Natural killer cell (primary cell): ENCODE results near the gene TTC23L. TPM values are rescaled to one million over a fixed set of nuclear protein-coding genes. Genes with fewer than 3 reads are reported as not detected.

ENCODE experiments used
- ATAC-seq, 3 donors: fragments of 150-1000 bp in 2 of 3; fragments of 200-7000 bp in 1 of 3; cut with Tn5 transposase; 1 replicate in 1 of 3; 2 replicates in 2 of 3; pipeline ENCODE4 v1.10.0; 2021; ENCODE audit warnings: mild to moderate bottlenecking in 2 of 3, moderate library complexity in 2 of 3
- DNase-seq, 2 donors: peaks; one replicate each; pipeline versions ENCODE4 v3.0.0 to v3.0.0-alpha.2; 2013 to 2021; ENCODE audit warnings: mixed read lengths in 1 of 2
- H3K27ac ChIP-seq: one replicate; pipeline ENCODE4 v1.5.1; 2013; ENCODE audit warnings: mild to moderate bottlenecking, low read length
- H3K27me3 ChIP-seq: one replicate; pipeline ENCODE4 v1.6.1; 2013; ENCODE audit warnings: low read length; ENCODE audit not compliant: control insufficient read depth, insufficient read depth
- H3K36me3 ChIP-seq: one replicate; pipeline ENCODE4 v1.6.1; 2013; ENCODE audit warnings: low read length; ENCODE audit not compliant: control insufficient read depth, insufficient read depth
- H3K4me1 ChIP-seq: one replicate; pipeline ENCODE4 v1.6.1; 2013; ENCODE audit warnings: low read length; ENCODE audit not compliant: control insufficient read depth, insufficient read depth
- H3K4me3 ChIP-seq: one replicate; pipeline ENCODE4 v1.5.1; 2013; ENCODE audit warnings: low read length
- H3K9me3 ChIP-seq: one replicate; pipeline ENCODE4 v1.6.1; 2013; ENCODE audit warnings: low read length; ENCODE audit not compliant: control insufficient read depth, insufficient read depth
- H3K27ac Mint-ChIP-seq, 2 donors: one replicate each; pipeline ENCODE4 v1.8.0; 2022; ENCODE audit warnings: mild to moderate bottlenecking in 2 of 2, mixed read lengths in 2 of 2, moderate library complexity in 1 of 2
- H3K27me3 Mint-ChIP-seq, 2 donors: one replicate each; pipeline ENCODE4 v1.8.0; 2022; ENCODE audit warnings: low read depth in 2 of 2, mixed read lengths in 2 of 2
- H3K36me3 Mint-ChIP-seq: one replicate; pipeline ENCODE4 v1.8.0; 2022; ENCODE audit warnings: mixed read lengths
- H3K4me1 Mint-ChIP-seq, 2 donors: one replicate each; pipeline ENCODE4 v1.8.0; 2022; ENCODE audit warnings: mixed read lengths in 2 of 2
- H3K4me3 Mint-ChIP-seq: one replicate; pipeline ENCODE4 v1.8.0; 2022; ENCODE audit warnings: mild to moderate bottlenecking, moderate library complexity, mixed read lengths
- H3K9me3 Mint-ChIP-seq, 2 donors: one replicate each; pipeline ENCODE4 v1.8.0; 2022; ENCODE audit warnings: mixed read lengths in 2 of 2
- CTCF ChIP-seq: fragments of 200-600 bp; IDR thresholded peaks from one replicate; pipeline ENCODE4 v1.8.0; 2022; ENCODE audit warnings: antibody characterized with exemption
- WGBS: methylation state at CpG from one replicate; pipeline ENCODE4 v1.1.7; 2013; ENCODE audit warnings: missing lambda C conversion rate; ENCODE audit not compliant: insufficient coverage; 5-methylcytosine and 5-hydroxymethylcytosine counted together
- intact Hi-C: fragments of 100-400 bp; cut with micrococcal nuclease; formaldehyde crosslinking; loops from one replicate; pipeline ENCODE4 v1.14.2; 2022
- total RNA-seq, 4 donors: library from RNA; stranded (reverse); fragments of 120-200 nt in 1 of 4; gene quantifications; one replicate each; pipeline versions ENCODE4 v1.2.3 to v1.2.4, GENCODE V29; 2013 to 2022

The TTC23L gene
- total RNA-seq, 3 donors from 2014 or later (not counting 1 experiment from before 2014, with no cell fraction given) = 0.48 TPM; not detected in 2

- peaks cover 21% of the 10 kb centered on the region for H3K36me3 Mint-ChIP-seq
- peak overlapping the region in 1 of 2 donors; percentile 18 for H3K27ac Mint-ChIP-seq
- Histone ChIP-seq H3K36me3 (peaks cover 65% of the 10 kb centered on the region), H3K27me3 (no peaks in the 10 kb centered on the region), H3K4me3 (no peak overlapping the region), H3K27ac (no peak overlapping the region), H3K4me1 (peaks cover 2% of the 10 kb centered on the region), H3K9me3 (no peaks in the 10 kb centered on the region)
- no peaks in the 10 kb centered on the region for H3K9me3 Mint-ChIP-seq
- H3K4me3 Mint-ChIP-seq = no peak overlapping the region
- H3K4me1 Mint-ChIP-seq = peaks cover 0 to 1% of the 10 kb centered on the region in 2 donors
- peak in 1 of 2 donors; percentile 10 for DNase-seq
- H3K27me3 Mint-ChIP-seq = no peaks in the 10 kb centered on the region
- TF ChIP-seq CTCF = no peak
- intact Hi-C loops = no loop called here
- 55% methylated on average over 2 of the region's 3 CpGs for WGBS
- no peak for ATAC-seq
Observed at GRCh38 chr5:34923694-34924461, 84.9 kb downstream of the TTC23L start.

GRCh38 chr5:34924462-34924765, 85.5 kb downstream of the TTC23L start:
- Mint-ChIP-seq H3K9me3 (no peaks in the 10 kb centered on the region), H3K27me3 (no peaks in the 10 kb centered on the region), H3K4me3 (no peak overlapping the region), H3K27ac (peak overlapping the region in 1 of 2 donors; percentile 18), H3K36me3 (peaks cover 21% of the 10 kb centered on the region), H3K4me1 (peaks cover 0 to 7% of the 10 kb centered on the region in 2 donors)
- Histone ChIP-seq H3K4me3 (no peak overlapping the region), H3K27ac (no peak overlapping the region), H3K36me3 (peaks cover 63% of the 10 kb centered on the region), H3K9me3 (no peaks in the 10 kb centered on the region), H3K27me3 (no peaks in the 10 kb centered on the region), H3K4me1 (peaks cover 3% of the 10 kb centered on the region)
- DNase-seq (no peak), ATAC-seq (no peak)
- TF ChIP-seq CTCF = no peak
- intact Hi-C loops = no loop called here

GRCh38 chr5:34926318-34926888, 87.4 kb downstream of the TTC23L start:
- Mint-ChIP-seq H3K9me3 (no peaks in the 10 kb centered on the region), H3K36me3 (peaks cover 21% of the 10 kb centered on the region), H3K4me3 (no peak overlapping the region), H3K27ac (no peak overlapping the region), H3K4me1 (peaks cover 13 to 22% of the 10 kb centered on the region in 2 donors), H3K27me3 (no peaks in the 10 kb centered on the region)
- Histone ChIP-seq H3K27me3 (no peaks in the 10 kb centered on the region), H3K27ac (no peak overlapping the region), H3K9me3 (no peaks in the 10 kb centered on the region), H3K4me3 (no peak overlapping the region), H3K4me1 (peaks cover 3% of the 10 kb centered on the region), H3K36me3 (peaks cover 45% of the 10 kb centered on the region)
- ATAC-seq = no peak
- DNase-seq = no peak
- TF ChIP-seq CTCF = no peak
- intact Hi-C loops = no loop called here
- WGBS = 100% methylated on average over 1 of the region's 3 CpGs
